PC-3 (cell line): ENCODE measurements around the gene TUBA3E.
"Not testable (repeated sequence)": the region's sequence is repeated elsewhere in the genome, so short reads cannot be mapped to it uniquely, and the experiment has no call there.

Source experiments
- CTCF ChIP-seq: fragments of 300-600 bp; sonication (generic); conservative IDR thresholded peaks from 2 replicates; pipeline ENCODE4 v1.5.1; 2017; ENCODE audit warnings: antibody characterized with exemption, low read depth, mild to moderate bottlenecking, low read length
- EZH2 ChIP-seq: fragments of 300-600 bp; sonication (generic); IDR thresholded peaks from one replicate; pipeline ENCODE4 v1.6.1; 2017; ENCODE audit warnings: antibody characterized with exemption, mild to moderate bottlenecking, low read length; ENCODE audit not compliant: unreplicated experiment

GRCh38 chr2:130219147-130219546 lies 20.9 kb upstream of the TUBA3E start:
- TF ChIP-seq CTCF, EZH2: not testable (repeated sequence)
